Gastrocnemius medialis (tissue), 4 donors: Measurements from ENCODE around the gene SIGLEC7.

Experiments
- CTCF ChIP-seq, 5 experiments: fragments of 450-650 bp in 3 of 5; fragments of 200-600 bp in 2 of 5; sonication (generic) in 2 of 5; IDR thresholded peaks in 4 of 5; conservative IDR thresholded peaks in 1 of 5; 1 replicate in 4 of 5; 2 replicates in 1 of 5; pipeline ENCODE4 v1.5.1; 2016 to 2019; ENCODE audit warnings: antibody characterized with exemption in 5 of 5, mild to moderate bottlenecking in 3 of 5, moderate library complexity in 3 of 5
- POLR2A ChIP-seq, 2 donors: fragments of 450-650 bp; IDR thresholded peaks; one replicate each; pipeline ENCODE4 v1.6.1; 2017; ENCODE audit warnings: antibody characterized with exemption in 2 of 2, mild to moderate bottlenecking in 2 of 2, moderate library complexity in 2 of 2

DNA sequence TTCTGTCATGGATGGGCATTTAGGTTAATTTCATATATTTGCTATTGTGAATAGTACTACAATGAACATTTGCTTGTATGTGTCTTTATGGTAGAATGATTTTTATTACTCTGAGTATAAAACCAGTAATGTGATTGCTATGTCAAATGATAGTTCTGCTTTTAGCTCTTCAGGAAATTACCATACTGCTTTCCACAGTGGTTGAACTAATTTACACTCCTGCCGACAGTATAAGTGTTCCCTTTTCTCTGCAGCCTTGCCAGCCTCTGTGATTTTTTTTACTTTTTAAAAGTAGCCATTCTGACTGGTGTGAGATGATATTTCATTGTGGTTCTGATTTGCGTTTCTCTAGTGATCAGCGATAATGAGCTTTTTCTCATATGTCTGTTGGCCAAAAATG is 6.5 kb downstream of the SIGLEC7 start:
- TF ChIP-seq CTCF (IDR thresholded peaks at IDR 0.05 in 4 of 5, conservative IDR thresholded peaks at IDR 0.05 in 1 of 5) (no peak), POLR2A (IDR thresholded peaks at IDR 0.05) (no peak)
